GM19395 (cell line): ENCODE results near the gene CCDC122.
"Not testable (repeated sequence)": the region's sequence is repeated elsewhere in the genome, so short reads cannot be mapped to it uniquely, and the experiment has no call there.

ENCODE experiments used
- ATAC-seq: cut with Tn5 transposase; IDR thresholded peaks from one replicate; pipeline ENCODE4 v1.9.1; 2021; ENCODE audit warnings: mild to moderate bottlenecking, moderate library complexity; ENCODE audit not compliant: unreplicated experiment

The CCDC122 gene

DNA sequence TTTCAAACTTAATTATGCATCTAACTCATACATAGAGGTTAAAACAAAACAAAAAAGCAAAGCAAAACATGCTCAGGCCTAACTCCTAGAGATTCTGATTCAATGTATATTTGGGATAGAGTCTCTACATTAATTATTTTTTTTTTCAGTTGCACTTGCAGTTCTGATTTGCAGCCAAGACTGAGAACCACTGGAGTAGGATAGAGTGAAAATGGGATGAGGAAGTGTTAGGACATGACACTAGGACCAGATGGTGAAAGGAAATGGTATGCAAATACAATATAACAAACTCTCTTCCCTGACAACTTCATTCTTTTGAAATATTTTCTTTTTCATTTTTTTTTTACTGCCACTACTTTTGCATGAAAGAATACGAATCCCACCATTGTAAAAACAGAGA is 1.8 kb downstream of the CCDC122 start:
- no peak for ATAC-seq

DNA sequence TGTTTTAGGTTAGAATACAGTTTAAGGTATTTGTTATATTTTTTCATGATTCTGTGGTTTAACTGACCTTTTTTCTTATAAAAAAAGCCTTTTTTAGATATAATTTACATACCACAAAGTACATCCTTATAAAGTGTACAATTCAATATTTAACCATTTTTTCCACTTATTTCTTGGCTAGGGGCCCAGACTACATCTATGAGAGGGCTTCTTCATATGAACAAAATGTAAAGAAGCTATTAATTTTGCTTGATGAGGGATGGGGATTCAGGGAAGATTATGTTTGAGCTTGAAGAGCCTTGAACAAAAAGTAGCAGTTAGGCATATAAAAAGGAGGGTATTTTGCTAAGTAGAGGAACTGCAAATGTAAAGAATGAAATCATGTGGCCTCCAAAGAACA is 2.2 kb downstream of the CCDC122 start:
- no peak for ATAC-seq

DNA sequence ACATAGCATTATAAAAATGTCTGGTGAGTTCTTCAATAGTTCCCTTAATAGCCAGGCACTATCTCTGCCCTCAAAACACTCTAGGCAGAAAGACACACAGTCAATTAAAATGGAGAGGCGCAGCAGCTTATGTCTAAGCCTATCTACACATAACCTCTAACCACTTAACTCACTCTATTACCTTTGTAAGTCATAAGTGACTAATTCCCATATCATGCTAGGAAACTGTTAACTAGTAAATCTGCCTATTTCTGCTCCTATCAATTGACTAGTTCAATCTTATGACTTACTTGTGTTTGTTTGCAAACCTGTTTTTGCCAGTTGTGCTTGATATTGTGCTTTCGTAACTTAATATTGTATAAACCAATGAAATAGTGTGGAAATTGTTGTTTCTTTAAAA is 3.2 kb downstream of the CCDC122 start:
- no peak for ATAC-seq

DNA sequence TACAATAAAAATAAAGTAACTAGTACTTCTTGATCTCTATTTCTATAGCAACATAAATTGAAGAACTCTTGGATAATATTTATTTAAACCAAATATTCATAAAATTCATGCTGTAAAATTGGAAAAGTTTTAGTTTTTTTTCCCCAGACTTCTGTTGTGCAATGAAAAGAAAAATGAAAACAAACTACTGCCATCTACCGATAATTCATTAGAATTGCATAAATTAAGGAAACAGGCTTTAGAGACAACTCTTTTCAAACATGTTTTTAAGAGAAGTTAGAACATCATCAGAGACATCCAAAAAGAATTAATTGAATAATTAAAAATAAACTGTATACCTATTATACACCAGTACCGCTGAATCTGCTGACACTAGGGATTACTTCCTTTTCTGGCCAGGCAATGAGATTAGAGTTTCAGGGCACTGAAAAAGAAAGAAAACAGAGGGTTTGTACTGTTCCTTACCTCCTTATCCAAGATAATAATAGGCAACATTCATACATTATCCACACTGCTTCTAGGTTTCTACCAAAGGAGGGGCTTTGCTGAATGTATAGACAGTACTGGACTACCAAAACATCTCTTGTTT is 4.9 kb downstream of the CCDC122 start:
- ATAC-seq, result no peak

DNA sequence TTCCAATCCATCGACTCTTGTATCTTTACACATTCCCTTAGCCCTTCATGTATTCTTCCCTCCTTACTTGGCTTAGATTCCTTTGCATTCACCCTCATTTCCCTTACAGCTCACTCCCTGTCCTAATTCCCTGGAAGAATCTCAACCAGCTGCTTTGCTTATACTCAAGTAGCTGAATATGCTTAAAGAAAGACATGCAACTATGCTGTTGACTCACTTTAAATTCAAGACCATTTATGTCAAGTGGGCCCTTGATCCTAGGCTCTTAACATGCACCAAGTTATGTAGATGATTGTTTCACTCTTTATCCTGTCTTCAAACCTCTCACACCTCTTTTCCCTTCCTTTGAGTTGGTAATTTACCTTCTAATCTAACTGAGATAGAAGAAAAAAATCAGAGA is 7.4 kb downstream of the CCDC122 start:
- no peak for ATAC-seq

GRCh38 chr13:43865892-43866291 is 13.6 kb downstream of the CCDC122 start:
- no peak for ATAC-seq

- ATAC-seq, result no peak
These were observed 14.6 kb downstream of the CCDC122 start for GRCh38 chr13:43864921-43865320.

GRCh38 chr13:43861863-43862262 is 17.7 kb downstream of the CCDC122 start:
- no peak for ATAC-seq

GRCh38 chr13:43852923-43853404 is 26.6 kb downstream of the CCDC122 start:
- no peak for ATAC-seq

DNA sequence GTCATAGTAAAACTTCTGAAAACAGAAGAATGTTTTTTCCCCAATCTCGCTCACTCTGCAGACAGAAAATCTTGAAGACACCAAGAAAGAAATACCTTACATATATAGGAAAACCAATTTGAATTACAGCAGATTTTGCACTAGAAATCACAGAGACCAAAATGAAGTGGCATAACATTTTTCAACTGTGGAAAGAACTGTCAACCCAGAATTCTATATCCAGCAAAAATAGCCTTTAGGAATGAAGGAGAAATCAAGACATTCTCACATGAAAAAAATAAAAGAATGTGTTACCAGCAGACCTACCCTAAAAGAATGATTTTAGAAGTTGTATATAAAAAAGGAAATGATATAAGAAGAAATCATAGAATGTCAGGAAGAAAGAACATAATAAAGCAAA is 28.7 kb downstream of the CCDC122 start:
- ATAC-seq, result no peak

GRCh38 chr13:43848001-43848649 is 31.4 kb downstream of the CCDC122 start:
- no peak for ATAC-seq

- ATAC-seq, result no peak
These were observed 32.9 kb downstream of the CCDC122 start for GRCh38 chr13:43846496-43847158.

DNA sequence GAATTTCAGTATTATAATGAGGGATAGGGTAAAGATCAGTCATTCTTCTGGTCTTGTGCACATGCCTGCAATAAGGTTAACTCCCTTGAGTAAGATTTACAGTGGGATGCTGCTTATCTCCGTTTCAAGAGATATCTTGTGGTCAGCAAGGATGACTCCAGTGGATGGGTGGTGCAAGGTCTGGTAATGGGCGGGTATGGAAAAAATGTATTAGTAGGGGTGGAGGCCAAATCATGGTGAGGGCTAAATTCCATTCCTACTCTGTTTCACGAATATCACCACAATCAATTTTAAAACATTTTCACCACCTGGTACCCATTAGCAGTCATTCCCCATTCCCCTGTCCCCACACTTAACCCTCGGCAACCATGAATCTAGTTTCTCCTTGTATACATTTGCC is 40.6 kb downstream of the CCDC122 start:
- no peak for ATAC-seq

DNA sequence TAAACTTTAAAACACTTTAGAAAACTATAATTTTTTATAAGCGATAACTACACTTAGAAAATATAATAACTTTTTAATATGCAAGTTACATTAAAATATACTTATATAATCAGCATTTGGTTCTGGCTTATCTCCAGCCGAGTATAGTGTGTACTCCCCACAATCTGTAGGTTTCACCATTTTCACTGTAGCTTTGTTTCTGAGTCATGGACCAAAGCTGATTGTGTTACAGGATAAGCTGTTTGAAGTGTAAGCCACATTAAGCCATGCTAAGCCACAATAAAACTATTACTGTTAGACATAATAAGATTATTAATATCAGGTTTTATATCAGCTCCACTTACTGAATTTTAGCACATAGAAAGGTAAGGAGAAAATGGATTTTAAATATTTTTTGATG is 43.8 kb downstream of the CCDC122 start:
- no peak for ATAC-seq

- no peak for ATAC-seq
These were observed 48.5 kb downstream of the CCDC122 start for GRCh38 chr13:43831088-43831487.

DNA sequence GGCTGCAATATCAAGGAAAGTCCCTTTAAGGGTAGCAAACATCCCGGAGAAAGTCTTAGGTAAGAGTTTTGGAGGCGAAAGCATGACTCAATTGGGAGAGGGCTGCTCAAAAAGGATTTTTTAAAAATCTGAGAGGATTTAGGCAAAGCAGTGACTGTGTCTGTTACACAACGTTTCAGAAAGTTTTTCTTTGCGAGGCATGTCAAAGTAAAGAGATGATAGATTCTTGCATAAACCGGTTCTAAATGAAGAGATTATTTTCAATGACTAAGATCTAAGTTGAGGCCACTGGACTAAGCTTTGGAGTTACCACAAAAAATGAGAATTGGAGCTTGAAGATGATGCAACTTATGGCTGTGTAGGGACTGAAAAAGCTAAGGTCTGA is 49.1 kb downstream of the CCDC122 start:
- no peak for ATAC-seq

DNA sequence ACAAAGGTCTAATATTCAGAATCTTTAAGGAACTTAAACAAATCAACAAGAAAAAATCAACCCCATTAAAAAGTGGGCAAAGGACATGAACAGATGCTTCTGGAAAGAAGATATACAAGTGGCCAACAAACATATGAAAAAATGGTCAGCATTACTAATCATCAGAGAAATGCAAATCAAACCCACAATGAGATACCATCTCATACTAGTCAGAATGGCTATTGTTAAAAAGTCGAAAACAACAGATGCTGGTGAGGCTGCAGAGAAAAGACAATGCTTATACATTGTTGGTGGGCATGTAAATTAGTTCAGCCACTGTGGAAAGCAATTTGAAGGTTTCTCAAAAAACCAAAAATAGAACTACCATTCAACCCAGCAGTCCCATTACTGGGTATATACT is 54.9 kb downstream of the CCDC122 start:
- ATAC-seq, result not testable (repeated sequence)

GRCh38 chr13:43822969-43823368 is 56.6 kb downstream of the CCDC122 start:
- no peak for ATAC-seq

DNA sequence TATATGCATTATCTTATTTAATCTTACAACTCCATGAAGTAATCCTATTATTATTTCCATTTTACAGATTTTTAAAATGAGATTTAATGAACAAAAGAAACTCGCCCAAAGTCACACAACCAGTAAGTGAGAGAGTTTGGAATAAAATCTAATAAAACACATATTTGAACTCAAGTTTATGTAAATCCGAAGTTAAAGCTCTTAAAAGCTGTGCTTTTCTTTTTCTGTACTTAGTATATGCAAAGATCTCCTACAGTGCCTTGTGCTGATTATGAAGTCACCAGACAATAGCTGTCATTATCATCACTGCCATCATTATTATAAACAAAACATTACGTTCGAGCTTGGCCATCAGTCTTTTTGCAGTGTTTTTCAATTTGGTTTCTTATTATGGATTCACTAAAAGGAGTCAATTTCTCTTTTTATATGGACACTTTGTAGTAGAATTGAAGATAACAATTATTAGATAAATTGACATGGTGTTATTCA is 63.1 kb downstream of the CCDC122 start:
- ATAC-seq, result no peak

- ATAC-seq, result no peak
These were observed 64.3 kb downstream of the CCDC122 start for GRCh38 chr13:43815204-43815603.

DNA sequence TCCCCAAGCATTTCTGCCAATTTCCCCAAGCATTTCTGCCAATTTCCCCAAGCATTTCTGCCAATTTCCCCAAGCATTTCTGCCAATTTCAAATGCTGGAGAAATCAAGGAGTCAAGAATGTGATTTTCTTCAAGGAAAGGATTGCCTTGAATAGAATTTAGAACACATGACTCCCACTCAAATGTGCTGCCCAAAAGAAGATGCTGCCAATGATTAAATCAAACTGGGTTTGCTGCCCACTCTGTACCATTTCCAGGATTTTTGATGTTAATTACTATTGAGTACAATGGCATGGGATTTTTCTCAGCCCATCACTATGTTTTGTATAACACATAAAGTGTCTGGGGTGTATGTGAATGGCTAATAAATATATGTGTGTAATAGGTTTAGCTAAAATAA is 70.9 kb downstream of the CCDC122 start:
- no peak for ATAC-seq

GRCh38 chr13:43805681-43806128 is 73.8 kb downstream of the CCDC122 start:
- no peak for ATAC-seq
